LNCaP clone FGC (cell line): Measurements from ENCODE around the gene ADARB2.

Experiments used
- DNase-seq: peaks from one replicate; pipeline ENCODE4 v3.0.0-alpha.2; 2011; ENCODE audit warnings: low read depth
- H3K4me3 ChIP-seq: 2 replicates; pipeline ENCODE4 v1.5.1; 2011; ENCODE audit warnings: mild to moderate bottlenecking, low read depth, low read length, control low read depth
- CTCF ChIP-seq: IDR thresholded peaks from 2 replicates; pipeline ENCODE4 v1.5.1; 2012; ENCODE audit warnings: mild to moderate bottlenecking; ENCODE audit not compliant: control insufficient read depth, insufficient read depth; ENCODE audit errors: extremely low read depth

The ADARB2 gene

DNA sequence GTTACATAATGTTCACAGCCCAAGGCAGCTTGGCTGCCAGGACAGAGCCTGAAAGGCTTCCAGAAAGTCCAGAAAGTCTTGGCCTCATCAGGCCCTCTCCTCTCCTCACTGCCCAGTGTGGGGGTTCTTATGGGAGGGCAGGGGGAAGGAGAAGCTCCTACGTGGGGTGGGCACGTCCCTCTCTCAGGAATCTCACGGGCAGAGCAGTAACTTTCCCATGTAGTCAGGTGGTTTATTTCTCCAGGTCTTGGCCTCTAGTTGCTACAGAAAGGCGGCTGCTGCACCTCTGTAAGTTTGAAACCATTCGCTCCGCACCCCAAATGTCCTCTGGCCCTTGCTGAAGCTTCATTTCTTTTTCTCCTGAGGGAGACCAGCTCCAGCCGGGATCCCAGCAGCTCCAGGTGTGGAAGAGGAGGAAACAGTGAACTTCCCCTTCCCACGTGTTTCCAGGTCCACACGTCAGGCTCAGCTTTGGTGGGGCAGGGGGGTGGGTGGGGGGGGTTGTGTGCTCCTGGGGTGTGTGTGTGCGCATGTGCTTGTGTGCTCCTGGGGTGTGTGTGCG lies 360.9 kb downstream of the ADARB2 start:
- DNase-seq = no peak
- TF ChIP-seq CTCF = no peak
- H3K4me3 ChIP-seq = no peak overlapping the region

DNA sequence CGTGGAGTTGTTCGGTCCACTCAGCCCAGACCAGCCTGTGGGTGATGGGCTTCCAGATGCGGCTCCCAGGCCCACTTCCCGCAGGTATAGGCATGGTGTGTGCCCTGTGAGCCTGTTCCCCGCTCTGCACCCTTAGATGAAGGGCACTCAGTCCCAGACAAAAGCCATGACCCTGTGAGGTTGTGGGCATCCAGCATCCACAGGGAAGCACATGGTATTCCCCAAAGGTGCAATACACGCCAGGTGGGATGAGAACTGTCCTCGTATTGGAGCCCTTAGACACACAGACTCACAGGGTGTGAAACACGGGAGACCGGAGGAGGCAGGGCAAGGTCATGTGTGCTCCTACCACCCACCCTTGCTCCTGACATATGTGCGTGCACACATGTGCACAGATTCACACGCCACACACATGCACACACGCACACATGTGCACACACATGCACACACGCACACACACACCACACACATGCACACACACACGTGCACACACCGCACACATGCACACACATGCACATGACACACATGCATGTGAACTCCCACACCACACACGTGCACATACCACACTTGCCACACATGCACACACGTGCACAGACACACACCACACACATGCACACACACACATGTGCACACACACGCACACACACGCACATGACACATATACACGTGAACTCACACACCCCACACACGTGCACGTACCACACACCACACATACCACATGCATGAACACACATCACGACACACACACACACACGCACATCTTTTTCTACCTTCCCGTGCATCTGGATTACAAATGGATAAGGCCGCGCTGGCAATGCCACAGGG lies 361.8 kb downstream of the ADARB2 start:
- no peak for TF ChIP-seq CTCF
- no peak overlapping the region for H3K4me3 ChIP-seq
- no peak for DNase-seq

DNA sequence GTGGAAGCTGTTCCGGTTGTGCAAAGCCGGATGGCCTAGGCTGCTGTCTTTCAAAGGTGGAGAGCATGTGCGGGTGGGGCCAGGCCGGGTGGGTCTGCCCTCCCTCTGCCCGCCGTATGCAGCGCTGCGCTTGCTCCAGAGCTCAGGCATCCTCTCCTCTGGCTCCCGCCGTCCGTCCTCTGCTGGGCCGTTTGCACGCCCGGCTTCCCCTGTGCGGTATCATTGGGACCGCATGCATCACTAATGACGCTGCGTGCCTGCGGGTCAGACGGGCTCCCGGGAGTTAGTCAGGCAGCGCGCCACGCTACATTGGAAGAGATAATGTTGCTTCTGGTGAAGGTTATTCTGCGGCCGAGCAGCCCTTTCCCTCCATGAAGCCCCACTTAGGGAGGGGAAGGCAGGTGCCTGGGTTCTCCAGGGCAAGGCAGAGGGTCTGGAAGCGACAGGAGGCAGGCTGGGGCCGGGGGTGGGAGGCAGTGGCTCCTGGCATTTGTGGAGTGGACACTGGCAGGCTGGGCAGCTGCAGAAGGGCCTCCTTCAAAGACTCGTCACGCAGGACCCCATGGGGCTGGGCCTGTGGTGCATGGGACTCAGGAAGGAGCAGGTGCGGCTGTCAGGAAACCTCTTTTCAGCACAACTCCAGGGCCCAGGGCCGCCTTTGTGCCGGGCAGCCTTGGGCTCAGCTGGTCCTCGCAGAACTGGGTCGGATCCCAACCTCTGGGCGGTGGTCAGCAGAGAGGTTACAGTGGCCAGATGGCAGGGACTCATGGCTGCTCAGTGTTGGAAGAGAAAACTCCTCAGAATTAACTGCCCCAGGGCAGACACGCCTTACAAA lies 362.6 kb downstream of the ADARB2 start:
- no peak for DNase-seq
- H3K4me3 ChIP-seq = no peak overlapping the region
- no peak for TF ChIP-seq CTCF

DNA sequence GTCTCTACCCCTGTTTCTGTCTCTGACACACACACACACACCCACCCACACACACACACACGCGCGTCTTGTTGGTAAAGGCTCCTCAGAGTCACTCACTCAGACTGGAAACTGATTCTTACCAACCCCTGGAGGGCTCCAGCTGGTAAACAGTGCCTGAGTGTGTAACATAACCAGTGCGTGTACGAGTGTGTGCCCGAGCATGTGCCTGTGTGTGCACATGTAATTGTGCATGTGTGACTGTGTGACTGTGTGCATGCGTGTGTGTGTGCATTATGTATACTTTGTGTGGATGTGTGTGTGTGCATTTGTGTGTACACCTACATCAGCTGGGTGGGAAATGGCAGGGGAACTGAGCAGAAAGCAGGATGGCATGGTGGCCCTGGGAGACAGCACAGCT lies 364.0 kb downstream of the ADARB2 start:
- no peak for DNase-seq
- H3K4me3 ChIP-seq = no peak overlapping the region
- TF ChIP-seq CTCF = no peak

DNA sequence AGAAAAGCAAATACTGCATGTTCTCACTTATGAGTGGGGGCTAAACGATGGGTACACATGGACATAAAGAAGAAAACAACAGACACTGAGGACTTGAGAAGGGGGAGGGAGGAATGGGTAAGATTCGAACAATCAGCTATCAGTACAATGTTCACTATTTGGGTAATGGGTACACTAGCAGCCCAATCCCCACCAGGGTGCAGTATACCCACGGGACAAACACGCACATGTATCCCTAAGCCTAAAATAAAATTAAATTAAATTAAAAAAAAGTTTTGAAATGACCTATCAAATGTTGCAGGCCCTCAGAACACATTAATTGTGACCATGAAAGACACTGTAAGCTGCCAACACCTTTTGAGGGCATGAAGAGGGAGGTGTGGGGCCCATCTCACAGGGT lies 365.1 kb downstream of the ADARB2 start:
- peak; percentile 31; the same call in 1 of the 2 replicates for TF ChIP-seq CTCF
- DNase-seq = no peak
- no peak overlapping the region for H3K4me3 ChIP-seq

GRCh38 chr10:1370298-1370697 lies 367.0 kb downstream of the ADARB2 start:
- TF ChIP-seq CTCF = no peak
- DNase-seq = no peak
- H3K4me3 ChIP-seq = no peak overlapping the region
